Stimulated activated CD8-positive, alpha-beta memory T cell treated with anti-CD3 and anti-CD28 coated beads, Interleukin-4, amount 100 ng/mL, for 48 hours (primary cell): Measurements from ENCODE around the gene LRRN2.

Experiments
- DNase-seq: peaks from one replicate; pipeline ENCODE4 v3.0.0-alpha.2; 2020

LRRN2 gene

DNA sequence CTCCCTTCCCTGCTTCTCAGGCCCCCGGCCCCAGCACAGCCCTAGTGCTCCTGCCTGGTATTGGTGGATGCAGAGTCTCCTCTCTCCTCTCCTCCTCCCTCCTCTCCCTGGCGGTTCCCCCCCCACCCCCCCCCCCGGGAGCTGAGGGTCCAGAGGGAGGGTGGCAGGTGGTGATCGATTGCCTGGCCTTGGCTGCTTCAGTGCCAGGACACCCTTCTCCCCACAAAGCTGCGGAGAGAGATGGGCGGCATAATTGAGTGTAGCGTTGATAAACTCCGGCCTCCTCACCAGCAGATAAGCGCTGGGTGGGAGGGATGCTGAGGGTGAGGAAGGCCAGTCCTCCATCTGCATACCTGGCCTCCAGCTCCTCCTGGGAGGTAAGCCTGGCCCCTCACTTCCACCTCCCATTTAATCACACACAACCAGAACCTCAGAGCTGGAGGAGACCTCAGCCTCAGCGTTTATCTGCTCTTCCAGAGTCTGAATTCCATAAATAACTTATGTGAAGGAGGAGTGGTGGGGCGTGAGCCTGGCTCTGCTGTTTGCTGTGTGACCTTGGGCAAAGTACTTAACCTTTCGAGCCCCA, 60.8 kb downstream of the LRRN2 start:
- DNase-seq: no peak

DNA sequence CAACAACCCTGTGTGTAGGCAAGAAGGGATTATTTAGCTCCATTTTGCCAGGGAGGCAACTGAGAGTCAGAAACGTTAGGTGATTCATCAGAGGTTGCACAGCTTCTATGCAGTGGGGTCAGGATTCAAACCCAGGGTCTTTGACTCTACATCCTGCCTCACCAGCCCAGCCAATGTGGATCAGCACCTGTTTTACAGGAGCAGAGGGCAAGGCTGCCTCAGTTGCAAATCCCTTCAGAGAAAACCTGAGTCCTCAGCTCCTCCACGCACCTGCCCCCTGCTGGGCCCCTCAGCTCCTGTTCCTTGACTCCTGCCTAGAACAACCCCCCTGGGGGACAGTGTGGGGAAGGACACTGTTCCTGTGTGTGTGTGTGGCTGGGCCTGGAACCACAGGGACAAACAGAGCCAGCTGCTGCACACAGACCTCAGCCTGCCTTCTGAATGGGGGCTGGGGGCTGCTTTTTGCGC, 61.6 kb downstream of the LRRN2 start:
- DNase-seq: no peak

DNA sequence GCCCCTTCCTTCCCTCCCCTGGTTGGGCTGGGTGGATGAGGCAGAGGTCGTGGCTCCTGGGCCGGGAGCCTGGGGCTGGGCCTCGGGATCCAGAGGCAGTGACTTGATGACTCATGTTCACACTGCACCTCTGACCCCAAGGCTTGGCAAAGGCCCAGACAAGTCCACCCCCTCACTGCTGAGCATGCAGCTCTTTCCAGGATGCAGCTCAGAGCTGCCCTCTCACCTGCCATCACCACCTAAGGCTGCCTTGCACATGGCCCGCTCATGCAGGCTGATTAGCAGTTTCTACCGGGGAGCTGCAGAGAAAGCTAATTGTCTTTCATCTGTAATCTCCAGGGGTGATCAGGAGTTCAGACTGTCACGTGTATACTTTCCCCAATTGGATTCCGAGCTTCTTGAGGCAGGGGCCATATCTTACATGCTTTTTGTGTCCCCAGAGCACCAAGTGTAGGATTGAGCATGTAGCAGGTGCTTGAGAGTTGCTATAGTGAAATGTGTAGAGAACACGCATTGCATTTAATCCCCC, 62.1 kb downstream of the LRRN2 start:
- DNase-seq: no peak

DNA sequence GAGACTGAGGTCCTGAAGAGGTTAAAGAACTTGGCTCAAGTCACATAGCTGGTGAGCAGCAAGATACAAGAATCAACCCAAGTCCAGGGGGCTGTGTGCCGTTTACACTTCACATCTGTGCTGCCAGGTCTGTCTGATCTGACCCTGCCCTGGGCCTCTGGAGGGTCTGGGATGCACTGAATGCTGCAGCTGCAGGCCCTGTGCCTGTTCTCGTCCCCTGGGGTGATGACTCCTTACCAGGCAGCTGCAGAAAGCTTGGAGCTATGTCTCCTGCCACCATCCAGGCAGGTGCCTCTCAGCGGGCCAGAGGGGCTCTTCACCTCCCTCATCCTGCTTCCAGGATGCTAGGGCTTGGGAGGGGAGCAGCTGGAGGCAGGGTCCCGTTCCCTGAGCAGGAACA, 63.5 kb downstream of the LRRN2 start:
- DNase-seq: no peak

DNA sequence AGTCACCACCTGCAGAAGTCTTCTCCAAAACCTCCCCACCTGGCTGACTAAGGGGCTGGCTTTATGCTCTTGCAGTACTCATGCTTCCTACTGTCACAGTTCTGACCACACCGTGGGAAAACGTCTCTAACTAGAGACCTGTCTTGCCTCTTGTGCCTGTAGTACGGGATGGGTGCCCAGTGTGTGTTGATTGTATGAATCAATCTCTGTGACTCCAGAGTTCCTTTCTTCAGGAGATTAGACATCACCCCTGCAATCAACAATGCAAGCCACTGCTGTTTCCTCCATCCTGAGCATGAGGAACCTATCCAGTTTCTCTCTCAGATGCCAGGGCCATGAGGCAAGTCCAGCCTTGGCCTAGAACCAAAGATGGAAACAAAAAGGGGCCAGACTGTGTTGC, 64.1 kb downstream of the LRRN2 start:
- no peak for DNase-seq

DNA sequence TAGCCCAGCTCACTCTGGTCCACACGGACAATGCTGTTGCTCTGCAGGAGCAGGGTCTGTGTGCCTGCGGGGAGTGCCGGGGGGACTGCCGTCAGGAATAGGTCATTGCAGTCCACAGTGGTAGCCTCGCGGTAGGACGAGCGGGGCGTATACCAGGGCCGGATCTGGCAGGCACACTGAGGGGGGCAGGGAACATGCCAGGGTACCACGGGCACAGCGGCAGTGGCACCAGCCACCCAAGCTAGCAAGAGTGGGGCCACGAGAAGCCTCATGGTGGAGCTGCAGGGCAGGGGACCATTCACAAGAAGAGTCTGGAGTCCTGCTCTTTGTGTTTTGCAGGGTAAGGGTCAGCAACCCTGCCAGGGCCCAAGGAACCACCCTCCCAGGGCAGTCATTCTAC, 65.8 kb downstream of the LRRN2 start:
- no peak for DNase-seq

DNA sequence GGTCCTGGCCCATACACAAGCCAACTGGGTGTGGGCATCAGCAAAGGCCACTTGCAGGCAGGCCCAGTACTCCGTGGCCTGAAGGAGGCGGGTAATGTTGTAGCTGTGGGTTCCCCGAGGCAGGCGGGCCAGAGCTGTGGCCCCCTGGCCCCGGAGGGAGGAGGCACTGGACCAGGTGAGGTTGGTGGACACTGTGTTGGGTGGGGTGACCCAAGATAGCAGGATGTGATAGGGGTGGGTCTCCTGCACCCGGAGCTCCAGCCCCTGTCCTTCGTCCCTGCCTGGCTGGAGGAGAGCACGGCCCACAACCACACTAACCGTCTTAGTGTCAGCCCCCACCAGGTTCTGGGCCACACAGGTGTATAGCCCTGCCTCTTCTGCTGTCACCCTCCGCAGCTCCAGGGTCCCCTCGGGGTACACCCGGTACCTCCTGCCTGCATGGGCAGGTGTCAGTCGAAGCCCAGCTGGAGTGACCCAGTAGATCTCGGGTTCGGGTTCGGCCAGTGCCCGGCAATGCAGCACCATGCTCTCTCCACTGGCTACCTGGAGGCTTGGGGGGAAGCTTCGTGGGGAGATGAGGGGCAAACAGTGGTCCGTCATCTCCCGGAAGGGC, 67.3 kb downstream of the LRRN2 start:
- DNase-seq: no peak

DNA sequence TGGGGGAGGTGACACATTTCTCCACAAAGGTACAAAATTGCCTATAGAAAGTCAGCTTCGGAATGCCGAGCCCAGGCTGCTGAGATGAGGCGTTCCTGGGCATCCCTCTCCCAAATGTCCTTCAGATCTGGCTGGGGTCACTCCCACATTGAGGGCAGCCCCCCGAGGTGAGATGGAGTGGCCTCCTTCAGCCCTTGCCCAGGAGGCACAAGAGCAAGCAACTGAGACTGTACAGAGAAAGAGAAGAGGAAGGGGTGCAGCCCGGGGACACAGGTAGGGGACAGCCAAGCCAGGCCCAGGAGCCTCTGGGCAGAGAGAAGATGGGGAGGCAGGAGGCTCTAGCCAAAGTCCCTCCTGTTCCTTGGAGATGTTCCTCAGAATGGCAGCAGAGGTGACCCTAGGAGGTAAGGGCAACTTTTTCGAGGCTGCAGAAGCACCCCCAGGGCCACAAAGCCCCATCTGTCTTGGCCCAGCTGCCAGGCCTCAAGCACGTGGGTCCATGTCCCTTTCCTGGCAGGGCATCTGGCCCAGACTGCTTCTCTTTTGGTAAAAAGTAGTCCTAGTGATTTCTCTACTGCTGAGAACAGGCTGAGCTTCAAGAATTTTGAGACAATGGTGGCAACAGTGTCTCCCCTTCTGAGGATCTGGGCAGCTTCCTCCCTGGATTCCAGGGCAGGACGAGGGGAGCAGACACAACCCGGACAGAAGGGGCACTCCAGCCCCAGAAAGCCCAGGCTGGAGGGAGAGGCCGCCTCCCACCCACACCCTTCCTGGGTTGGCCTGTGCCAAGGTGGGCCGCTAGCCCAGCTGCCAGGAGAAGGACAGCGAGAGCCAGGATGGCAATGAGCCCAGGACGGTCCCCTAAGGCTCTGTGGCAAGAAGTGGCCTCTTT, 68.0 kb downstream of the LRRN2 start:
- DNase-seq: no peak

DNA sequence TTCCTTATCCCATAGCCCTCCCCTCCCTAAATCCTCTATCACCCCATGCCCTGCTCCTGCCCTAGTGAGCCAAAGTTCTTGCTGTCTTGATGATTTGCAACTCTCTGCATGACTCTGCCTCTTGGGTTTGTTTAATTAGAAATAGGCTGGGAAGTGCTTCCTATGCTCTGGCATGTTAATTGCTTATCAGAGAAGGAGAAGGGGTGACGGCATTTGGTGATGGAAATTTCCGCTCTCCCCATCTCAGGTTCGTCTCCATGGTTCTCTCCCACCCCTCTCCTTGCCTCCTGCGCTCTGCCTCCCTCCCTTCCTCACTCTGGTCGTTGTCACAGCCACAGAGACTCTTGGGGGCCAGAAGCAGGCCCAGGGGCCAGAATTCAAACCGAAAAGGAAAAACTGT, 68.9 kb downstream of the LRRN2 start:
- DNase-seq: no peak

DNA sequence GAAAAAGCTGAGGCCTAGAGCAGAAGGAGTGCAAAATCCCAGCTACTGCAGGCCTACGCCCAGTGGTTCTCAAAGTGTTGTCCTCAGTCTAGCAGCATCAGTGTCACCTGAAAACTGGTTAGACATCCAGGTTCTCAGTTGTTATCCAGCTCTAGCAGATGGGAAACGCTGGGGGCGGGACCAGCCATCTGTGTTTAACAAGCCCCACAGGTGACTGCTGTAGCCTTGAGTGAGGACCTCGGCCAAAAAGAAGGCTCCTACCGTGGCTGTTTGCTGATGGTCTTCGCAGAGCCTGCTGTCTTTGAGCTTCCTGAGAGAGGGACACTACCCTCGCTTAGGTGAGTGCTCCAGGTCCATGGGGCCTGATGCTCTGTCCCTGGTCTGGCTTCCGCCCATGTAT, 69.7 kb downstream of the LRRN2 start:
- no peak for DNase-seq

DNA sequence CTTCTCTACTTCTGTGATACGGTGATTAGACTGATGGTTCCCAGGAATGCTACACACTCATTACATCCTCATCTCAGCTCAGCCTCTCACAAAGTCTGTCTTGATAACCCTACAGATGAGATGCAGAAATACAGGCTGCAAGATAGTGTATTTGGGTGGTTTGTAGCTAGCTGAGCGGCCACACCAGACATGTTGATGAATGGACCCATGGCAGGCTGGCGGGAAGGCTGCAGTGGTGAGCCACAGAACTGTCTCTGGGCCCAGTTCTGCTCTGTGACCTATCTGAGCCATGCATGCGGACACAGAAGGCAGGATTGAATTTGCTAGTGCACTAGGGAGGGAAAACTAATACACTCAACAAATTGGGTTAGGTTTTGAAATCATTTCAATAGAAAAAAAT, 71.9 kb downstream of the LRRN2 start:
- no peak for DNase-seq

DNA sequence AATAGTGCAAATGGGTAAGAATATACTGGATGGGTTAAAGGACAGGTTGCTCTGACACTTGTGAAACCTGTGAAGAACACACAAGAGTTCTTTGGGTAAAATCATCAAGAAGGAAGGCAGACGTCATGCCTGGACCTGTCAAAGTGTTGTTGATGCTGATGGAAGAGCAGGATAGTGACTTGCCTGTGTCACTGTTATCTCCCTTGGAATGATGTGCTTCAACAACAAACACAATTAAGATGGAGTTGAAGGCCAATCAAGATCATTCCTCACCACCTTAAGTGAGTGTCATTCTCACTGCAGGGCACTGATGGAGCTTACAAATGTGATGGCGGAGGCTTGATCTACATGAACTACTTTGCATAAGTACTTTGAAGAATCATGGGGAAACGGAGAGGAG, 73.2 kb downstream of the LRRN2 start:
- DNase-seq: no peak

DNA sequence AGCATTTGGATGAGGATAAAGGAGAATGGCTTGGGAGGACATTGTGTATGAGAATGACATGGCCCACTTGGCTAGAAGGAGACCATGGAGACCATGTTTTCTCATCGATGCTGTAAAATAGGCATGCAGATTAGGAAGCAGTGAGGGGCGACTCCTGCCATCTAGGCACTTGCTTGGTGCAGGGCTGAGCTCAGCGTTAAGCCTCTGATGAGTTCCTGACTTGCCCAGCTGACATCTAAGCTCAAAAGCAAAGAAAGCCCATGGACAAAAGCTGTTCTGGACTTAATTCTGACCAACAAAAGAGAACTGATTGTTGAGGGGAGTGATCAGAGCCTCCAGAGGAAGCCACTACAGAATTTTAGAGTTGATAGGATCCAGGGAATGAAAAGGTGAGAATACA, 74.5 kb downstream of the LRRN2 start:
- no peak for DNase-seq

DNA sequence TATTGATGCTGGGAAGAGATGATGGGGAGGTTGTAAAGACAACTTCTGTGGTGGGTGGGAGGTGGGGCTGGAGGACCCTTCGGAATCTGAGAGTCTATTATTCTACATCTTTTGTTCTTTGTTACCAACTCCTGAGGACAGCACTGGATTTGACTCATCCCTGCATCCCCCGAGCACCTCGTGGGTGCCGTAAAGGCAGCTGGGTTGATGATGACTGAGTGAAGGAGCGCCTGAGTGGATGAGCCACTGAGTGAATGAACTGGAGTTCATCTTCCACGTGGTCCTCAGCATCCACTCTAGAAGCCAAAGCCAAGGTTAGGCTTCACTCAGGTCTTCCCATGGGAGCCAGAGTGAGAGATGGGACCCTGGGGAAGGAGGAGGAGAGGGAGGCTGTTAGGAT, 77.6 kb downstream of the LRRN2 start:
- DNase-seq: no peak

DNA sequence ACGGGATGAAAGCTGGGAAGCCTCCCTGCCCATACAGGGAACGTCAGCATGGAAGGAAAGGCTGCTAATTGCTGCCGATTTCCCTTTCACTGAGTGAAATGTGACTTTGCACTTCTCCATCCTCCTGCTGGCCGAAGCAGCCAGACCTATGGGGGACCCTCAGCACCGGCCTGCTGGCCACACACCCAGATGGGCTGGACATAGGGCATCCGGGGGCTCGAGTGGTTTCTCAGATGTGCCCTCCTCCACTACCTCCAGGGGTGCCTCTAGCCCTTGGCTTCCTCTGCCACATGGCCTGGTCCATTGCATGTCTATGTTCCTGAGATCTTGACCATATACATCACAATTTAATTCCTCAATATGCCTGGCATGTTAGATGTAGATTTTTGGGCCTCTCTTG, 79.7 kb downstream of the LRRN2 start:
- DNase-seq: no peak

DNA sequence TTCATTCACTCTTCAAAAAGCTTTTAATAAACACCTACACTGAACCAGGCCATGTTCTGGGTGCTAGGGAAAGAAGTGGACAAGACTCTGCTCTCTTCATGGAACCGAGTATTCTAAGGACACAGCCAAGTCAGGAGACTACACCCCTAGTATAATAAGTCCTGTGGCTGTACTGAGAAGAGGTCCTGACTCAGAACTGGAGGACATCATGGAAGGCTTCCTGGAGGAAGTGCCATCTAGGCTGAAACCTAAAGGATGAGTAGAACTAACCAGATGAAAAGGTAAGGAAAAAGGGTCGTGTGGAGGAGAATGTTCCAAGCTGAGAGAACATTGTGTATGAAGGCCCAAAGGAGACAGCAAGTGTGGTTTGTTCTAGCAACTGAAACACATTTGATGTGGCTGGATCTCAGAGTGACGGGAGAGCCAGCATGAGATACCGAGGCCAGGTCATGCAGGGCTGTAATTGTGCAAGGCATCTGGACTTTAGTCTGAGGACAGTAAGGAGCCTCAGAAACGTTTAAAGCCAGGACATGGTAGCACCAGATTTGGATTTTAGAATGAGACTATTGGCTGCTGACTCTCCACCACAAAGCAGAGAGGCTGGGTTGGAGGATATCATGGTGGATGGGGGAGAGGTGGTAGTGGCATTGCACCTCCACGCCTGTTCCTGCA, 82.5 kb downstream of the LRRN2 start:
- DNase-seq: no peak

DNA sequence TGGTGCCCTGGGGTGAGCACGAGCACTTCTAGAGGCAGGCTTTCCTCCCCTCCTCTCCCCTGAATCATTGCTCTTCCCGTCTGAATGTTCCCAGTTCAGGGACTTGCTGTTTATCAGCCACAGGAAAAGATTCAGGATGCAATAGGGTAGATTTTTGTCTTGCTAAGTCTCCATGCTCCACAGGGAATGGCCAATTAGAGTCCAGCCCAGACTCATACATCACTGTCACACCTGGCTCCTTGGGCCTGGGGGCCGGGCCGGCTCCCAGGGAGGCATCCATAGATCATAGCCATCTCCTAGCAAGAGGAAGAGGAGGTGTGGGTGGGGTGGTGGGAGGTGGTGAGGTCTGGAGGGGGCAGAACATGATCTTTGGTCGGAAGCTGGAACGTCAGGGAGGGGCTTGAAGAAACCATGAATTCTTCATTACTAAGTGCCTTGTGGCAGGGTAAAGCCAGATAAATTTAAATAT, 83.4 kb downstream of the LRRN2 start:
- DNase-seq: no peak

DNA sequence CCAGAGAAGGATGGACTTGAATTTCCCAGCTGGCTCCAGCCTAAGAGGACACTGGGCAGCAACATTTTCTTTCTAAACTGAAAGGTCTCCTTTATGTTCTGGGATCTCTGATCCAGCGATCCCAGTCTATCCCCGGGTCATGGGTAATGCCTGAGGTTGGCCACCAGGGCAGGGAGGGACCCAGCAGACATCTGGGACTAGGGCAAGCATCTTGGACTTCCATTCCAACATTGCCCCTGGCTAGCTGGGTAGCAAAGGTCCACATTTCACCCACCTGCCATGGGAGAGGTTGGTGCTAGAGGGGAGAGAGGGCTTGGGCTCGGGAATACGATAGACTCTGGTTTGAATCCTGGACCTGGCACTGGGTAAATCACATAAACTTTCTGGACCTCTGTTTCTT, 84.6 kb downstream of the LRRN2 start:
- no peak for DNase-seq

DNA sequence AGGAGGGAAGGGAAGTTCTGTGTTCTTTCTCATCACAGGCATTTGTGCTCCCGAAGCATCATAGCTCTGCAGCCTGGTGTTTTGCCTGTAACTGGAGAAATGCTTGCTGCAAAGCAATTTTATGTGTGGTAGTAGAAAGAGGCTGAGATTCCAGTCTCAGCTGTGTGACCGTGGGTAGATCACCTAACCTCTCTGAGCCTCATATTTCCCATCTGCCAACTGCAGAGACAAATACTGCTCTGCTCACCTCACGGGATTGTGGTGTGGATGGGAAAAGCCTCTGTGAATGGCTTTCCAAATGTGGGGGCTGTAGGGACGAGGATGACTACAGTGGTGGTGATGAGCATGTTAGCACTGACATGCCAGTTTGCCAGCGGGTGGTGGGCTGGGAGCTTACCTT, 85.3 kb downstream of the LRRN2 start:
- no peak for DNase-seq

DNA sequence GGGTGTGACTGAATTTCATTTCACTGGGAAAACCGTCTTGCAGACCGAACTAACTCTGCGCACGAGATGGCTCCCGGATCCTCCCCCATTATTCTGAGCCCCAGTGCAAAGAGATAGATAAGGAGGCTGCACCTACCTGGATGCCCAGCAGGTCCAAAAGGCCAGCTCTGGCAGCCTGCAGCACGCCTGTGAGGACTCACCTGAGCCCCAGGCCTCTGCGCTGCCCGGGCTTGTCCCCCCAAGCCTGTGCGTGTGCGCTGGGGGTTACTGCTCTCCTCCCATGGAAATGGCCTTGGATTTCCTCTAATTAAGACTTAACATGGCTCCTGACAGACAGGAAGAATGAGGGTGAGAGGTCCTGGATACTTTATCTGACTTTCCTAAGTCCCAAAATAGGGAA, 85.9 kb downstream of the LRRN2 start:
- DNase-seq: no peak

DNA sequence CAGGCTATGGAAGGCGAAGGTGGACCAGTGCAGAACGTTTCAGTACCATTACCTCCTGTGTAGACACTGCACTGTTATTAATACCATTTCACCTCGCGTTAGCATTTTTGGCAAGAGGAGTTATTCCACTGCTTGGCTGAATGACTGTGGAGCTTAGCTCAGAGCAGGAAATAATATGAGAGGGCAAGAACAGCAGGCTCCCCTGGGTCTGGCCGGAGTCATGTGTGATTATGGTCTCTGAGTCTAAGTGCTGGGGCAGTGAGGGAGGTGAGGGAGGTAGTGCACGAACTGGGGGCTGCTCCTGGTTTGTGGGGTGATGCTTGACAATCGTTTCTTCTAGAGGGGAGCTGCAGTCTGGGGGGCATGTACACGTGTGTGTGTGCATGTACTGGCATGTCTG, 86.4 kb downstream of the LRRN2 start:
- DNase-seq: no peak

DNA sequence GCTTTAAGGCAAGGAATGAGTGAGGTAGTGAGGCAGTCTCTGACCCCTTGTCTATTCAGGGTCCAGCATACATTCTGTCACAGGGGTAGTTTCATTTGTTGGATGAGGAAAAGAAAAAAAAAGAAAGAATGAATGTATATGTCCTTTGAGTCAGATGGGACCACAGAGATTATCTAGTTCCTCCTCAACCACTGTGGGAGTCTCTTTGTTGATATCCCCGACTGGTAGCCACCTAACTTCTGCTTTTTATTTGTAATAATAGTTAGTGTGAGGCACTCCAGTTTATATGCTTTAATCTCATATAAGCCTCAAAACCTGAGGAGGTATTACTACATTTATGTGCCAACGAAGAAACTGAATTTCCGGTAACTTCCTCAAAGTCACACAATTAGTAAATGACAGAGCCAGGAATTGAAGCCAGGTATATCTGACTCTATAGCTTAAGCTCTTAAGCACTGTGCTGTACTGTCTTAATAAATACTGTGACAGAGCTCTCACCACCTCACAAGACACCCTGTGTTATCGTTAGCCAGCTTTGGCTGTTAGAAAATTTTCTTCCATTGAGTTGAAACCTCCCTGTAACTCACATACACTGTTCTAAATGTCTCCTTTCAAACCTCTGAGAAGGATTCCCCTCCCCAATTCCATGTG, 87.1 kb downstream of the LRRN2 start:
- DNase-seq: no peak
